HG02970 (cell line): ENCODE results near the gene ZNF708.
"Not testable (repeated sequence)": the region's sequence is repeated elsewhere in the genome, so short reads cannot be mapped to it uniquely, and the experiment has no call there.

Source experiments
- ATAC-seq: cut with Tn5 transposase; IDR thresholded peaks from one replicate; pipeline ENCODE4 v1.9.1; 2021; ENCODE audit warnings: mild to moderate bottlenecking, moderate library complexity, moderate number of reproducible peaks; ENCODE audit not compliant: unreplicated experiment, low FRiP score

ZNF708 gene

DNA sequence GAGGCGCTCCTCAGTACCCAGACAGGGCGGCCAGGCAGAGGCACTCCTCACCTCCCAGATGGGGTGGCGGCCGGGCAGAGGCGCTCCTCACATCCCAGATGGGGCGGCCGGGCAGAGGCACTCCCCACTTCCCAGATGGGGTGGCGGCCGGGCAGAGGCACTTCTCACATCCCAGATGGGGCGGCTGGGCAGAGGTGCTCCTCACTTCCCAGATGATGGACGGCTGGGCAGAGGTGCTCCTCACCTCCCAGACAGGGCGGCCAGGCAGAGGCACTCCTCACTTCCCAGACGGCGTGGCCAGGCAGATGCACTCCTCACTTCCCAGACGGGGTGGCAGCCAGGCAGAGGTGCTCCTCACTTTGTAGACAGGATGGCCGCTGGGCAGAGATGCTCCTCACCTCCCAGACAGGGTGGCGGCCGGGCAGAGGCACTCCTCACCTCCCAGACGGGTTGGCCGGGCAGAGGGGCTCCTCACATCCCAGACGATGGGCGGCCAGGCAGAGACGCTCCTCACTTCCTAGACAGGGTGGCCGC lies 68.3 kb downstream of the ZNF708 start:
- ATAC-seq: not testable (repeated sequence)

DNA sequence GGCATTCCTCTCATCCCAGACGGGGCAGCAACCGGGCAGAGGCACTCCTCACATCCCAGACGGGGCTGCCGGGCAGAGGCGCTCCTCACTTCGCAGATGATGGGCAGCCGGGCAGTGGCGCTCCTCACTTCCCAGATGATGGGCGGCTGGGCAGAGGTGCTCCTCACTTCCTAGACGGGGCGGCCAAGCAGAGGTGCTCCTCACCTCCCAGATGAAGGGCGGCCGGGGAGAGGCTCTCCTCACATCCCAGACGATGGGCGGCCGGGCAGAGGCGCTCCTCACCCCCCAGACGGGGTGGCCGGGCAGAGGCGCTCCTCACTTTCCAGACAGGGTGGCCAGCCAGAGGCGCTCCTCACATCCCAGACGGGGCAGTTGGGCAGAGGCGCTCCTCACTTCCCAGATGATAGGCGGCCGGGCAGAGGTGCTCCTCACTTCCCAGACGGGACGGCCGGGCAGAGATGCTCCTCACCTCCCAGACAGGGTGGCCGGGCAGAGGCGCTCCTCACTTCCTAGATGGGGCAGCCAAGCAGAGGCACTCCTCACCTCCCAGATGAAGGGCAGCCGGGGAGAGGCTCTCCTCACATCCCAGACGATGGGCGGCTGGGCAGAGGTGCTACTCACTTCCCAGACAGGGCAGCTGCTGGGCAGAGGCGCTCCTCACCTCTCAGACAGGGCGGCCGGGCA lies 68.9 kb downstream of the ZNF708 start:
- ATAC-seq: no peak

GRCh38 chr19:21259421-21260124 lies 69.6 kb downstream of the ZNF708 start:
- ATAC-seq: not testable (repeated sequence)

- ATAC-seq: no peak
Observed at GRCh38 chr19:21256722-21257121, 72.5 kb downstream of the ZNF708 start.
